Breast epithelium (tissue), 3 donors: ENCODE results near the gene MTUS2.

Experiments
- CTCF ChIP-seq, 3 donors: fragments of 450-650 bp; IDR thresholded peaks; one replicate each; pipeline ENCODE4 v1.5.1; 2016 to 2017; ENCODE audit warnings: antibody characterized with exemption in 3 of 3, mild to moderate bottlenecking in 3 of 3, moderate library complexity in 3 of 3
- POLR2A ChIP-seq: fragments of 450-650 bp; IDR thresholded peaks from one replicate; pipeline ENCODE4 v1.6.1; 2016; ENCODE audit warnings: antibody characterized with exemption, mild to moderate bottlenecking, moderate library complexity
- POLR2AphosphoS5 ChIP-seq, 3 donors: sonication (generic); formaldehyde crosslinking; IDR thresholded peaks; one replicate each; pipeline ENCODE4 v1.6.1; 2017; ENCODE audit warnings: antibody characterized with exemption in 3 of 3

- TF ChIP-seq CTCF (IDR thresholded peaks at IDR 0.05) (no peak), POLR2A (no peak), POLR2AphosphoS5 (IDR thresholded peaks at IDR 0.05) (no peak)
Observed at GRCh38 chr13:29170436-29171082, 350.4 kb downstream of the MTUS2 start.
